Subcutaneous adipose tissue (tissue), 4 donors: Measurements from ENCODE around the gene KRT3. TPM values are rescaled to one million over a fixed set of nuclear protein-coding genes. Genes with fewer than 3 reads are reported as not detected.

ENCODE experiments used
- total RNA-seq, 4 donors: library from RNA; depleted of rRNA; stranded (reverse); fragments of >200 nt; gene quantifications; one replicate each; pipeline ENCODE4 v1.1.0, GENCODE V29; 2016
- TF ChIP-seq, protein P1 (sequence below): fragments of 450-650 bp; IDR thresholded peaks from one replicate; pipeline ENCODE4 v1.5.1; 2016; ENCODE audit warnings: low read depth, mild to moderate bottlenecking, control low read depth, antibody characterized with exemption, moderate library complexity

The KRT3 gene
- total RNA-seq, 4 donors from 2014 or later: not detected

DNA sequence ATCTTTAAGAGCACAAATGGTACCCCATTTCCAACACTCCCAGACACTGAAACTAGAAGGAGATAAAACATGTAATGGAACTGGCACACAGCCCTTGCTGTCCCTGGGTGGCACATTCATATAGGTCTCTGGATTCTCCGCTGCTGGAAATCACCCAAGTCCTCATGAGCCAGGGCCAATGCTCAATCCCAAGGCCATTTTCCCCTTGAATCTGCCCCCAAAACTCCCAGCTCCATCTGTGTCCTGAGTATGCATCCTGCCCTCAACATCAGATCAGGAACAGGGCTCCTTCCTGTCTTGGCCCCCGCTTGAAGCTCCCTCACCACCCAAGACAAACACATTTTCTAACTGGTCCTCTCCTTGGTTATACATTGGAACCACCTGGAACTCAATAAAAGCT, 43.4 kb downstream of the KRT3 start:
- TF ChIP-seq, protein P1, sequence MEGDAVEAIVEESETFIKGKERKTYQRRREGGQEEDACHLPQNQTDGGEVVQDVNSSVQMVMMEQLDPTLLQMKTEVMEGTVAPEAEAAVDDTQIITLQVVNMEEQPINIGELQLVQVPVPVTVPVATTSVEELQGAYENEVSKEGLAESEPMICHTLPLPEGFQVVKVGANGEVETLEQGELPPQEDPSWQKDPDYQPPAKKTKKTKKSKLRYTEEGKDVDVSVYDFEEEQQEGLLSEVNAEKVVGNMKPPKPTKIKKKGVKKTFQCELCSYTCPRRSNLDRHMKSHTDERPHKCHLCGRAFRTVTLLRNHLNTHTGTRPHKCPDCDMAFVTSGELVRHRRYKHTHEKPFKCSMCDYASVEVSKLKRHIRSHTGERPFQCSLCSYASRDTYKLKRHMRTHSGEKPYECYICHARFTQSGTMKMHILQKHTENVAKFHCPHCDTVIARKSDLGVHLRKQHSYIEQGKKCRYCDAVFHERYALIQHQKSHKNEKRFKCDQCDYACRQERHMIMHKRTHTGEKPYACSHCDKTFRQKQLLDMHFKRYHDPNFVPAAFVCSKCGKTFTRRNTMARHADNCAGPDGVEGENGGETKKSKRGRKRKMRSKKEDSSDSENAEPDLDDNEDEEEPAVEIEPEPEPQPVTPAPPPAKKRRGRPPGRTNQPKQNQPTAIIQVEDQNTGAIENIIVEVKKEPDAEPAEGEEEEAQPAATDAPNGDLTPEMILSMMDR: no peak

DNA sequence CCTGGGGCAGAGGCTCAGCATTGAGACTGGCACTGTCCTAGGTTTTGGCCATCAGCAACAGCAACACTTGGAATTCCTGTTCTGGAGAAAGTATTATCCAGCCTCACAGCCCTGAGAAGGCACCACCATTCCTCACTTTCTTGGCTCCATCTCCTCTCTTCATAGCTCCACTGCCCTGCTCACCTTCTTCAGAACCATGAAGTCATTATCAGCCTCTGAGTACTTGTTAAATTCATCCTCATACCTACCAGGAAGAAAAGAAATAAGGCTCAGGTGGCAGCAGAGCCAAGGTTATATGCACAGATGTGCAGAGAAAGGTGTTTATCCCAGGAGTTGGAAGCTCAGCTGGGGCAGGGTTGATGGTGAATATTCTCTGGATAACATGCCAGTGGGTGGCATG, 44.1 kb downstream of the KRT3 start:
- TF ChIP-seq, protein P1: no peak

DNA sequence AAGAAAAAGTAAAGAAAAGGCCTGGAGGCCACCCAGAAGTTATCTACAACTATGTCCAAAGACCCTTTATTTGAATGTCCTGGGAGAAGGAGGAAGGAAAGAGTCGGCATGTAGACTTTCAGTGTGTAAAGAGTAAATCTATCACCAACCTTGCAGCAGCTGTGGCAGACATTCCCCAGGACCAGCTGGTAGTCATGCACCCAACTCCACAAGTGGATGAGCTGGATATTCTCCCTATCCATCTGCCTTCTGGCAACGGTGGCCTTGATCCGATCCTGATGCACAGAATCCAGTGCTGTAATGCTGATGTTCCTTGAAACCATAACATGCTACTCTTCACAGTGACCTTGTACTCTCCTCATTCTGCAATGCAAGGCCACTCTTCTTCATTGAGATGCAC, 46.1 kb downstream of the KRT3 start:
- TF ChIP-seq, protein P1: no peak

DNA sequence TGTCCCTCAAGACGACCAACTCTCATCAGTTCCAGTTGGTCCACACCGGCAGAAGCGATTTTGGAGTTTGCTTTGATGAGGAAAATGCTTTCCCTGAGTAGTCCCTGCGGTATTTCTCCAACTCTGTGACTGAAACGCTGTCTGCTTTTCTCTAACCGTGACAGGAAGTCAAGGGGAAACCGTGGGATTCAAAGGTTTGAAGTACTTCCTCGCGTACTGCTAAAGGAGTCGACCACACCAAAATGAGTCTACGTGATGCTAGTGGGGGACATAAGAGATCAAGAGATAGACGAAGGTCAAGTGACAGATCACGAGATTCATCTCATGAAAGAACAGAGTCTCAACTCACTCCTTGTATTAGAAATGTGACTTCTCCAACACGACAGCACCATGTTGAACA, 47.3 kb downstream of the KRT3 start:
- TF ChIP-seq, protein P1: no peak

DNA sequence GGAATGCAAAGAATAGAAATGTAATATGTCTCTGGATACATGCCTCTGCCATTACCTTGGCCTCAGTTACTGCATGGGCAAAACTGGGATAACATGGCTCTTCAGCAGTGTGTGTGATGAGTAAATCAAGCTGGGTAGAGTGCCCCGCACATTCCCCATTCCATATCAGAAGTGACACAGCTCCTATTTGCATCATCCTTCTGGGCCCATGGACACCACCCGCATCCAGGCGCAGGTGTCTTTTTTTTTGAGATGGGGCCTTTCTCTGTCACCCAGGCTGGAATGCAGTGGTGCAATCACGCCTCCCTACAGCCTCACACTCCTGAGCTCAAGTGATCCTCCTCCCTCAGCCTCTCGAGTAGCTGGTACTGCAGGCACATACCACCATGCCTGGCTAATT, 50.4 kb downstream of the KRT3 start:
- TF ChIP-seq, protein P1: no peak

DNA sequence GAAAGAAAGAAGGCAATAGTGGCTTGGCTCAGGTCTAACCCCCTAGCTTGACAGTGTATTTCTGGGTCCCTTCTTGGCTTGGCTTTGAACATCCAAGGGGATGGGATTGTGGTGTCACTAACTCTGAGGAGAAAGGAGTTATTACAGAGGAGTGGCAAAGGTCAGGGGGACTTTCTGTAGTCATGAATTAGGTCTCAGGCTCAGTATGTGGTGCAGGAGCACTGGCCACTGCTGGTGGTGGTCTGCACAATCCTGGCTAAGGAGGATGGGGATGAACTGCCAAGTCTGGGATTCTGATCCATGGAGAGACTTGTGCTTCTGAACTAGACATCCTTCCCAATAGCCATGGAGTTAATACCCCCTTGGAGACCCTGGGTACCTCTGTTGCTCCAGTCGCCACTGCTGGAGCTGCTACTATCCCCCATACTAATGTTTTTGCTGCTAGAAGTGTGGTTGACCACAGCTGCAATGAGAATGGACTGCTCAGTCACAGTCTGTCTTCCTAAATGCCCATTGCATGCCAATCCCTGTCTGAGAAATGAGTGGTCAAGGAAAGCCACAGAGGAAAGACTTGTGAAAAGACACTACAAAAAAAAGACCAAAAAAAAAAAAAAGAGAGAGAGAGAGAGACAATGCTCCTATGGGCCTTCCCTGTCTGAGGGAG, 51.3 kb downstream of the KRT3 start:
- TF ChIP-seq, protein P1: no peak

DNA sequence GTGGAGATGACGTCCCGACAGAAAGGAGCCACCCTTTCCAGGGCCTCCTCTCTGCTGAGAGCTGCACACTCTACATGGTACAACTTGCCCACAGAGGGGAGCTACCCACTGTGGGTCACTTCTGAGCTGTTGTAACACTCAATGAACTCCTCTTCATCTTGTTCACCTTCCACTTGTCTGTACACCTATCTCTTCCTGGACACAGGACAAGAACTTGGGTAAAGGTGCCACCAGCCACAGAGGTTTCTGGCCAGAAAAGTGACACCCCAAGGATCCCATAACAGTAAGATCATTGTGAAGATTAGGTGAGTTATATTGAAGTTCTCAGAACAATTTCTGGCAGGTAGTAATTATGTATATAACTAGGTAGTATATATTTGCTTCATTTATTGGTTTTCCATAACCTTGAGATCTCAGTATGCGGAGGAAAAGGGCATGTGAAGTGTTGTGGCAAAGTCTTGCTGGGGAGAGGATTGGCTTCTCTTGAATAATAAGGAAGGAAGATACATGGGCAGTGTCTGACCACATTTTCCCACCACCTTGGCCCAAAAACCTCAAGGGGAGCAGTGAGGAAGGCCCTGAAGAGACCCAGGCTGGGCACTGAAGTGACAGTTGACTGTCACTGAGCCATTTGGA, 53.0 kb downstream of the KRT3 start:
- TF ChIP-seq, protein P1: no peak
